HFF-Myc (cell line): ENCODE results near the gene MIEF2.
A peak's percentile ranks its signal among the peaks of the same experiment; 100 is the strongest.

Experiments used
- DNase-seq: peaks from one replicate; pipeline ENCODE4 v3.0.0-alpha.2; 2011; ENCODE audit warnings: low read depth; ENCODE audit errors: extremely low read depth
- H3K4me3 ChIP-seq: replicated peaks from 2 replicates; pipeline ENCODE4 v1.5.1; 2011; ENCODE audit warnings: low read depth, mild to moderate bottlenecking, control low read depth, low read length
- CTCF ChIP-seq: IDR thresholded peaks from 2 replicates; pipeline ENCODE4 v1.5.1; 2012; ENCODE audit warnings: mild to moderate bottlenecking, low read depth, low read length, control low read depth; ENCODE audit errors: missing control alignments

MIEF2 gene

GRCh38 chr17:18254888-18255649, 5.4 kb upstream of the MIEF2 start:
- no peak for TF ChIP-seq CTCF
- no peak for DNase-seq
- no peak overlapping the region for H3K4me3 ChIP-seq

GRCh38 chr17:18256351-18256750, 4.1 kb upstream of the MIEF2 start:
- TF ChIP-seq CTCF = no peak
- H3K4me3 ChIP-seq = no peak overlapping the region
- DNase-seq = no peak

DNA sequence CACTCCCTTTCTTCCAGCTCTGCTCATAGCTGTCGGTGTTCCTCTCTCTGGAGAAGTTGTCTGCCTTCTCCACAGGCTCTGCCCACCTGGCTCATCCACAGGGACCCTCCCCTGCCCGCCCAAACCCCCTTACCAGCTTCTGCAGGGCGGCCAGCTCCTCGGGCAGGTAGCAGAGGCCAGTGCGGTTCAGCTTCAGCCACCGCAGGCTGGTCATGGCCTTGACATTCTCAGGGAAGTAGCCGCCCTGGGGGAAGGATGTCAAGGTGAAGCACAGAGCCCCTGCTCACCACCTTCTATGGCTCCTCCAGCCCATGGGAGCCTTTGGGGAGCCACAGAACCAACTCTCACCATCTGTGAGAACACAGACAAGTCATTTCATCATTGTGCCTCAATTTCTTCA, 3.7 kb upstream of the MIEF2 start:
- TF ChIP-seq CTCF = no peak
- DNase-seq = no peak
- peak overlapping the region; percentile 84; the same call in 1 of the 2 replicates for H3K4me3 ChIP-seq

DNA sequence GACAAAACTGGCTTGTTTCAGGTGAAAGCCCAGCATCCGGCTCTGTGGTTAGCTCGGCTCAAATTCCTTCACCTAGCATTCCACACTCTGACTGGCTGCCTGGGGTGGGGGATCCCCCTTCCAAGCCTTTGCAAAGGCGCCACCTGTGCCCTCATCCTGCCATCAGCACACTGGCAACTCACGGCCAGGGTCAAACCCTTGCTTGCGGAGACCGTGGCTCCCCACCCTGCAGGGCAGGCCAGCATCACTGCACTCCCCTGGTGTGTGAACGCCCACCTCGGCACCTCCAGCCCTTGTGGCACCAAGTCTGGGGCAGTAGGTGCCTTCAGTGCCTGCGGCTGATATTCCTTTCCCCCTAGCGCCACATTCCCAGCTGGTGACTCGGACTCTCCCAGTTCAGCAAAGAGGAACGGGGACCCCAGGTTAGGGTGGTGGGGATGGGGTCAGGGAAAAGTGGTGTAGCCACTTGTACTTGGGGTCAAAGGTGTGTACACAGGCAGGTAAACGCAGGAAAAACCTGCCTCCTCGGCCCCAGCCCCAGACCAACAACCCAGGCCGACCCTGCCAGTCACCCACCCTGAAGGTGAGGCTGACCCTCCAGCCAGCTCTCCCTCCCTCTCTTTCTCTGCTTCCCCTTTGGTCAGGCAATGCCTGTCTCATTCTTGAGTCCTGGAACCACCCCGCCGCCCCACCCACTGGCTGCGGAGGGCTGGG, 3.0 kb upstream of the MIEF2 start:
- no peak for DNase-seq
- no peak for TF ChIP-seq CTCF
- peak overlapping the region; percentile 84 for H3K4me3 ChIP-seq

DNA sequence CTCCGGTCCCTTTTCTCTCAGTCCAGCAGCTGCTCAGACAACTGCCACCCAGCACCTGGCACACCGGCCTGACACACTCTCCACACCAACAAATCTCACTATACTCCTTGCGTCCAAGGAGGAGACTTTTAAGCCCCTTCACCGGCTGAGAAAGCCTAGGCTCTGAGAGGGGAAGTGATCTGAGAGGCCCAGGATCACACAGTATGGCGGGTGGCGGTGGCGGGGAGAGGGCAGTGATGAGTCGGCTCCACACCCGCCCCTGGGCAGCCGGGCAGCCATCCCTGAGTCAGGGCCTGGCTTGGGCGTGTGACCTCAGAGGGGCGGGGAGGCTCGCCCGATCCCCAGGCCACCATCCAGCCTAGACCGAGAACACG, 2.5 kb upstream of the MIEF2 start:
- no peak for TF ChIP-seq CTCF
- no peak for DNase-seq
- H3K4me3 ChIP-seq = peak overlapping the region; percentile 84

- TF ChIP-seq CTCF = no peak
- no peak for DNase-seq
- peak within 1 kb of the TSS; percentile 84 for H3K4me3 ChIP-seq
Measured at GRCh38 chr17:18258356-18259038, 2.0 kb upstream of the MIEF2 start, which contains the start of gene FLII. Gene FLII, minus strand, starts transcription at chr17:18258738. Its CDS starts 48 bp downstream, at chr17:18258690.
